ENCODE data around the gene TMOD4.

TMOD4 gene

DNA sequence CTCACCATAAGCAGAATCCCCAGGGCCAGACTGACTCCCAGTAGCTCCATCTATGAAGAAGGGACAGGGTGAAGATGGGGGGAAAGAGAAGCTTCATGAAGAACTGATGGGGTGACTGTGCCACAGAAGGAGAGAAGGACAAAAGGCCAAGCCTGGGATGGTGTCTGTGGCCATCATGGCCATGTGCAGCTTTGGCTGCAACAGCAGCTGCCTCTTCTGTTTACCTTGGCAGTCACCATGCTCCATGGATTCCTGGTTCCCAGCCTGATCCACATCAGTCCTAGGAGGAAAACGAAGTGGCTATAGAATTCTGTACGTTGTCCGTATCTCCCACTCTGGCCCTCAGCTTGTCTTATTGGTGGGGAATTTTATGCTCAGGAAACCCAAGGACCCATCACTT is 41.4 kb downstream of the TMOD4 start:
- DNase-seq, result no peak
- Histone ChIP-seq H3K27me3 (replicated peaks) (no peaks in the 10 kb centered on the region), H3K4me3 (ENCODE audit: low read depth, low read length) (no peak overlapping the region), H3K27ac (no peak overlapping the region), H3K36me3 (replicated peaks) (no peaks in the 10 kb centered on the region)
- TF ChIP-seq, protein P1, sequence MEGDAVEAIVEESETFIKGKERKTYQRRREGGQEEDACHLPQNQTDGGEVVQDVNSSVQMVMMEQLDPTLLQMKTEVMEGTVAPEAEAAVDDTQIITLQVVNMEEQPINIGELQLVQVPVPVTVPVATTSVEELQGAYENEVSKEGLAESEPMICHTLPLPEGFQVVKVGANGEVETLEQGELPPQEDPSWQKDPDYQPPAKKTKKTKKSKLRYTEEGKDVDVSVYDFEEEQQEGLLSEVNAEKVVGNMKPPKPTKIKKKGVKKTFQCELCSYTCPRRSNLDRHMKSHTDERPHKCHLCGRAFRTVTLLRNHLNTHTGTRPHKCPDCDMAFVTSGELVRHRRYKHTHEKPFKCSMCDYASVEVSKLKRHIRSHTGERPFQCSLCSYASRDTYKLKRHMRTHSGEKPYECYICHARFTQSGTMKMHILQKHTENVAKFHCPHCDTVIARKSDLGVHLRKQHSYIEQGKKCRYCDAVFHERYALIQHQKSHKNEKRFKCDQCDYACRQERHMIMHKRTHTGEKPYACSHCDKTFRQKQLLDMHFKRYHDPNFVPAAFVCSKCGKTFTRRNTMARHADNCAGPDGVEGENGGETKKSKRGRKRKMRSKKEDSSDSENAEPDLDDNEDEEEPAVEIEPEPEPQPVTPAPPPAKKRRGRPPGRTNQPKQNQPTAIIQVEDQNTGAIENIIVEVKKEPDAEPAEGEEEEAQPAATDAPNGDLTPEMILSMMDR (IDR thresholded peaks at IDR 0.05; ENCODE audit: low read depth, low read length, missing control alignments), result no peak
- in situ Hi-C loops (cut with HindIII; ENCODE audit: low pct_ligation_motif_present, low sequenced_read_pairs), result no loop called here

DNA sequence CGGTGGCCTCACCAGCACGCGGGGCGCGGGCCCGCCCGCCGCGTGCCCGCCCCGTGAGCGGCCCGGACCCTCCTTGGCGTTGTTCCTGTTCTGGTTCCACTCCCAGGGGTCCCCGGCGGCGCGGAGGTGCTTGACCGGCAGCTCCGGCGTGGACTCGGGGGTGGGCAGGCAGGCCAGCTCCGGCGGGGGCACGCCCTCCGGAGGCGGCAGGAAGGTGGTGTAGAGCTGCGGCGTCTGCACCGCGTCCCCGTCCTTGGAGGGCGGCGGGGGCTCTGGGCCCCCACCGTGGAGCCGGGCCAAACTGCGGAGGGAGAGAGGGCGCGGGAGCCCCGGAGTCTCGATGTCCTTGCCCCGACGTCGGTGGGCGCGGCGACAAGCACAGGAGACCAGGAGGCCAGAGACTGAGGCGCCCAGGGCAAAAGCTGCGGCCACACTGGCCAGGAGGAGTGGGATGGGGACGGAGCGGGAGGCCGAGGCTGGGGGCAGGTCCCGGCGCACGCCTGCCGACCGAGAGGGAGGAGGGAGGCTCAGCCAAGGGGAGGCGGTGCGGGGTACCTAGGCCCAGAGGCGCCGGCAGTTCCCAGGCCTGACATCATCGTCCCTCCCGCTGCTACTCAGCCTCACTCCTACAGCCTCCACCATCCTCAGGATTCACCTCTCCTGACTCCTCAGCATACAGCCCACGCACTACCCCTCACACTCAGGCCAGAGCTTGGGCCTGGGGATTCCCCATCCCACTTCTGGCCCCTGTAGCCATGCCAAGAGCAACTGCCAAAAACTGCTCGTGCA is 42.6 kb downstream of the TMOD4 start:
- Histone ChIP-seq H3K27me3 (replicated peaks) (no peaks in the 10 kb centered on the region), H3K27ac (no peak overlapping the region), H3K4me3 (ENCODE audit: low read depth, low read length) (no peak overlapping the region), H3K36me3 (replicated peaks) (no peaks in the 10 kb centered on the region)
- TF ChIP-seq, protein P1 (IDR thresholded peaks at IDR 0.05; ENCODE audit: low read depth, low read length, missing control alignments), result no peak
- in situ Hi-C loops (cut with HindIII; ENCODE audit: low pct_ligation_motif_present, low sequenced_read_pairs), result no loop called here
- no peak for DNase-seq

DNA sequence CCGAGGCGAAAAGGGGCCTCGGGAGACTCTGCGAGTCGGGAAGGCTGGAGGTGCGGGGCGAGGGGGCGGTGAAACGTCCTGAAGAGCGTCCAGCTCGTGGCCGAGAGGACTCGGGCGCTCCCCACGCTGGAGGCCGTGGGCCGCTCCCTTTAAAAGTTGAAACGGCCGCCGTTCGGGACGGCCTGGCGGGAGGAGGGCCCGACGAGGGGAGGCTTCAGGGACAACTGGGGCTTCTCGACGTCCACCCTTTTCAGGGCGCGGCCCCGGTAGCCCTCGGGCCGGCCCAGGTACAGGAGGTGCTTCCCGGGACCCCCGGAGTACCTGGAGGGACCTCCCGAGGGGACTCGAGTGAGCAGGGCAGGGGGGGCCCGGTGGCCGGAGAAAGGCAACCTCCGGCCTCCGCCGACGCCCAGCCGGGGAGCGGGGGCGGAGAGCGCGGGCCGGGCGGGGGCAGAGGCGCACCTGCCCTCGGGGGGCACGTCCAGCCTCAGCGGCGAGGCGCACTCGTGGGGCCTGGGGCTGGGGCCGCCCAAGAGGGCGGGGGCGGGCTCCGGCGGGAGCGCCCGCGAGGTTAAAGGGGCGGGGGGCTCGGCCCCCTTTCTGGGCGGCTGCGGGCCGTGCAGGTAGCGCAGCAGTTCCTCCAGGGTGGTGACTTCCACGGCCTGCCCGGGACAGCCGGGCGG is 43.3 kb downstream of the TMOD4 start:
- in situ Hi-C loops (cut with HindIII; ENCODE audit: low pct_ligation_motif_present, low sequenced_read_pairs), result no loop called here
- Histone ChIP-seq H3K4me3 (ENCODE audit: low read depth, low read length) (no peak overlapping the region), H3K27me3 (replicated peaks) (no peaks in the 10 kb centered on the region), H3K27ac (no peak overlapping the region), H3K36me3 (replicated peaks) (no peaks in the 10 kb centered on the region)
- no peak for DNase-seq
- TF ChIP-seq, protein P1 (IDR thresholded peaks at IDR 0.05; ENCODE audit: low read depth, low read length, missing control alignments), result no peak

DNA sequence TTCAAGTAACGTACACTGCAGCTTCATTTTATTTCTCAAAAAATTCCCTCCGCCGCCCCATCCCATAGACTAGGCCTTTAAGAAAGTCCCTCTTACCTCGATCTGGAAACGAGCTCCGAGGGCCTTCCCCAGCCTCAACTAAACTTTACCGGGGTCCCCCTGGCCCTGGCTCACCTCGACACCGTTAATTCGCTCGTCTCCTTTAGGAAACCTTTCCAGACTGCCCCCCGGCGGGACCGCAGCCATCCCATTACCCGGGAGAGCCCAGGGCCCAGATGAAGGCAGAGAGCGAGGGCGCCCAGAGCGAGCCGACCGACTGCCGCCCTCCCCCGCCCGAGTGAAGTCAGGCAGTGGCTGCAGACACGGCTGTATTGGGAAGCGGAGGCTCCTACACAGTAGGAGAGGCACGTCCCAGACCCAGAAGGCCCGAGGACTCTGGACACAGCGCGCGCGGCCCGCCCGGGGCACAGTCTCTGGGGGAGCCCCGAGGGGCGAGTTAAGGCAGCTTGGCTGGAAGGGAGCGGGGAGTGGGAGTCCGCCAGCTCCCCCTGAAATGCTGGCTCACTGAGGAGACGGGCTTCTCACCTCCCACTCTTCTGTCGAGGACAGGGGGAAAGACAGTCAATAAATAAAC is 44.0 kb downstream of the TMOD4 start:
- no peaks in the 10 kb centered on the region for H3K27me3 ChIP-seq (replicated peaks)
- TF ChIP-seq, protein P1 (IDR thresholded peaks at IDR 0.05; ENCODE audit: low read depth, low read length, missing control alignments), result no peak

DNA sequence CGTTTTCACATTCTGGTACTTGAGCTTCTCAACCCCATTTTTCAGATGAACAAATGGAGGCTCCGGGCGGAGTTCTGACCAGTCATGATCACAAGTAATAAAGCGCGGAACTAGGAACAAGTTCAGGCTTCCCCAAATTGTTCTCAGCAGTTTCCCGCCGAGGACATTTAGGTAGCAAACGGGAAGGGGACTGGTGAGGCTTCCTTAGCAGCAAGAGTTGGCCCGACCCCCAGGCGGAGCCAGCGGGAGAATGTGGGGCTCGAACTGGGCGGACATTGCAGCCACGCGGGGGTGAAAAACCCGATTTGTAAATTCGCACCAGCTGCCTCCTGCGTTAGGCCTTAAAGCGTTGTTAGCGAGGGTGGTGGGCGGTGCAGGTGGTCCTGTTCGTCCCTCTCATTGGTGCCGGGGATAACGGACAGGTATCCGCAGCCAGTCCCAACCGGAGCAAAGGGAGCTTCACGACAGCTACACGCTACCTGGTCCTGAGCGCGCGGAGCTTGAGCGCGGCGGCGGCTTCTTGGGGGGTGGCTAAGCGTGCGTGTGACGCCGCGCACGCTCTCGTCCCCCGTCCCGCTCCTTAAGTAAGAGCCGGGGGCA is 44.7 kb downstream of the TMOD4 start:
- Histone ChIP-seq H3K4me3 (ENCODE audit: low read depth, low read length) (peak overlapping the region; percentile 48), H3K27me3 (replicated peaks) (no peaks in the 10 kb centered on the region), H3K27ac (no peak overlapping the region), H3K36me3 (replicated peaks) (no peaks in the 10 kb centered on the region)
- in situ Hi-C loops (cut with HindIII; ENCODE audit: low pct_ligation_motif_present, low sequenced_read_pairs), result no loop called here
- TF ChIP-seq, protein P1 (IDR thresholded peaks at IDR 0.05; ENCODE audit: low read depth, low read length, missing control alignments), result peak; percentile 25
- peak; percentile 83 for DNase-seq

More for the DNA sequence above, 44.0 kb downstream of the TMOD4 start:
- peak overlapping the region; percentile 48 for H3K4me3 ChIP-seq (ENCODE audit: low read depth, low read length)
- no peaks in the 10 kb centered on the region for H3K36me3 ChIP-seq (replicated peaks)
- H3K27ac ChIP-seq, result no peak overlapping the region
- in situ Hi-C loops (cut with HindIII; ENCODE audit: low pct_ligation_motif_present, low sequenced_read_pairs), result no loop called here
- DNase-seq, result no peak
